IgD-negative memory B cell (primary cell): ENCODE results near the gene SRRM4. TPM values are rescaled to one million over a fixed set of nuclear protein-coding genes. Genes with fewer than 3 reads are reported as not detected.

Experiments used
- H3K27ac Mint-ChIP-seq, 3 donors: one replicate each; pipeline ENCODE4 v1.8.0; 2020 to 2022; ENCODE audit warnings: mild to moderate bottlenecking in 3 of 3, mixed read lengths in 3 of 3, moderate library complexity in 1 of 3
- H3K27me3 Mint-ChIP-seq: one replicate; pipeline ENCODE4 v1.8.0; 2021; ENCODE audit warnings: mixed read lengths
- H3K36me3 Mint-ChIP-seq: one replicate; pipeline ENCODE4 v1.8.0; 2020; ENCODE audit warnings: mild to moderate bottlenecking, mixed read lengths
- H3K4me1 Mint-ChIP-seq, 3 donors: one replicate each; pipeline ENCODE4 v1.8.0; 2020 to 2022; ENCODE audit warnings: mixed read lengths in 3 of 3, mild to moderate bottlenecking in 1 of 3
- H3K4me3 Mint-ChIP-seq, 4 donors: one replicate each; pipeline ENCODE4 v1.8.0; 2020 to 2022; ENCODE audit warnings: mild to moderate bottlenecking in 4 of 4, mixed read lengths in 4 of 4, moderate library complexity in 3 of 4
- H3K9me3 Mint-ChIP-seq, 3 donors: one replicate each; pipeline ENCODE4 v1.8.0; 2020 to 2021; ENCODE audit warnings: mixed read lengths in 3 of 3, mild to moderate bottlenecking in 1 of 3
- polyA plus RNA-seq: library from polyadenylated mRNA; unstranded; fragments of 300-500 nt; fragmentation: Illumina TruSeq; gene quantifications from one replicate; pipeline ENCODE4 v1.2.3, GENCODE V29; 2021

SRRM4 gene, protein sequence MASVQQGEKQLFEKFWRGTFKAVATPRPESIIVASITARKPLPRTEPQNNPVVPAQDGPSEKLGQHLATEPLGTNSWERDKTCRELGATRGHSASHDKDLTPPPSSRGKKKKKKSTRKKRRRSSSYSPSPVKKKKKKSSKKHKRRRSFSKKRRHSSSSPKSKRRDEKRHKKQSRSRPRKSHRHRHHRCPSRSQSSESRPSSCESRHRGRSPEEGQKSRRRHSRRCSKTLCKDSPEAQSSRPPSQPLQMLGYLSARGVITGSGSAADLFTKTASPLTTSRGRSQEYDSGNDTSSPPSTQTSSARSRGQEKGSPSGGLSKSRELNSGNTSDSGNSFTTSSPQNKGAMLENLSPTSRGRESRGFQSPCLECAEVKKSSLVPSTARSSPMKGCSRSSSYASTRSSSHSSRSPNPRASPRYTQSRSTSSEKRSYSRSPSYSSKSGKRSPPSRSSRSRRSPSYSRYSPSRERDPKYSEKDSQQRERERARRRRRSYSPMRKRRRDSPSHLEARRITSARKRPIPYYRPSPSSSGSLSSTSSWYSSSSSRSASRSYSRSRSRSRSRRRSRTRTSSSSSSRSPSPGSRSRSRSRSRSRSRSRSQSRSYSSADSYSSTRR
- polyA plus RNA-seq: not detected

DNA sequence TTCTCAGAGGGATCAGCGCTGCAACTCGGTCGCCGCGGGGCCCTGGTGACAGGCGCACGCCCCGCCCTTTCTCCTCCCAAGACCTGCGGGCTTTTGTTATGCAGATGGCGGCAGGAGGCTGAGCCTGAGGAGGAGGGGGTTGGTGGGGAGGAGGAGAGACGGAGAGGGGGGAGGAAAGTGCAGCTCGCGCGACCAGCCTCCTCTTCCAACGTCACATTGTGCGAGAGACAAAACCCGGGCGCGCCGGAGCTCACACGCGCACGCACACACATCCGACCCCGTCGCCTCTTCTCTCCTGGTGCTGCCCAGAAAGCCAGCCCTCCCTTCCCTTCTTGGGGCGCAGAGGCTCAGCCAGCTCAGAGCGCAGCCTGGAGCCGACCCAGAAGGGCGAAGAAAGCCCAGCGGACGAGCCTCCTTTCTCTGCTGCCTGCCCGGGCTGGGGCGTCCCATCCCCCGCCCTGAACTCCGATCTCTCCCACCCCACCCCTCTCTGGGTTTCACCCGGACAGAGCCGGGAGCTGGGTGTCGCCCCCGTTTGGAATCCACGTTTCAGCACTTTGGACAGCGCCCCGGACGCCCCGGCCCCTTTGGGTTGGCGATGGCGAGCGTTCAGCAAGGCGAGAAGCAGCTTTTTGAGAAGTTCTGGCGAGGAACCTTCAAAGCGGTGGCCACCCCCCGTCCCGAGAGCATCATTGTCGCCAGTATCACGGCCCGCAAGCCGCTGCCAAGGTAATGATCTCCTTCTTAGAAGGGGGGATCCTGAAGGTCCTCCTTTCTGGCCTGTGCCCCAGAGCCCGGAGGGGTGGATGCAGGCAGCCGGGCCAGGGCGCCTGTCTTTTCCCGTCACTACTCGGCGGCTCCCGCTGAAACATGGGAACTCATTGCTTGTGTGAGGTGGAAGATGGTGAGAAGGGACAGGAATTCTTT lies at the start of gene SRRM4:
Gene SRRM4, plus strand, starts transcription at position 257 of the 927 bp plus-strand sequence. Its CDS starts 342 bp downstream, at position 599.
- no peak within 1 kb of the TSS for H3K27ac Mint-ChIP-seq
- peaks cover 3 to 8% (median 5%) of the 10 kb centered on the region in 3 donors for H3K9me3 Mint-ChIP-seq
- peaks cover 24% of the 10 kb centered on the region for H3K27me3 Mint-ChIP-seq
- no peak within 1 kb of the TSS for H3K4me3 Mint-ChIP-seq
- H3K4me1 Mint-ChIP-seq: no peaks in the 10 kb centered on the region
- no peaks in the 10 kb centered on the region for H3K36me3 Mint-ChIP-seq

- Mint-ChIP-seq H3K27me3 (no peaks in the 10 kb centered on the region), H3K4me3 (no peak overlapping the region)
Measured at GRCh38 chr12:118946256-118946655, 35.1 kb upstream of the SRRM4 start.

GRCh38 chr12:118958520-118958919 lies 22.8 kb upstream of the SRRM4 start:
- peaks cover 6% of the 10 kb centered on the region for H3K27me3 Mint-ChIP-seq
- H3K4me1 Mint-ChIP-seq: no peaks in the 10 kb centered on the region
- no peaks in the 10 kb centered on the region for H3K36me3 Mint-ChIP-seq
- H3K4me3 Mint-ChIP-seq: no peak overlapping the region
- no peak overlapping the region for H3K27ac Mint-ChIP-seq
- H3K9me3 Mint-ChIP-seq: peaks cover 0 to 15% (median 2%) of the 10 kb centered on the region in 3 donors

More at GRCh38 chr12:118946256-118946655, 35.1 kb upstream of the SRRM4 start:
- Mint-ChIP-seq H3K27ac (no peak overlapping the region), H3K4me1 (no peaks in the 10 kb centered on the region), H3K36me3 (no peaks in the 10 kb centered on the region), H3K9me3 (peaks cover 0 to 7% (median 6%) of the 10 kb centered on the region in 3 donors)

- H3K9me3 Mint-ChIP-seq: peaks cover 0 to 17% (median 5%) of the 10 kb centered on the region in 3 donors
- H3K36me3 Mint-ChIP-seq: peaks cover 2% of the 10 kb centered on the region
- peaks cover 6% of the 10 kb centered on the region for H3K27me3 Mint-ChIP-seq
- no peak overlapping the region for H3K4me3 Mint-ChIP-seq
- H3K4me1 Mint-ChIP-seq: no peaks in the 10 kb centered on the region
- H3K27ac Mint-ChIP-seq: no peak overlapping the region
Measured at GRCh38 chr12:118959348-118959747, 22.0 kb upstream of the SRRM4 start.

- H3K4me3 Mint-ChIP-seq: no peak overlapping the region
- H3K27ac Mint-ChIP-seq: no peak overlapping the region
- H3K36me3 Mint-ChIP-seq: peaks cover 2% of the 10 kb centered on the region
- no peaks in the 10 kb centered on the region for H3K4me1 Mint-ChIP-seq
- peaks cover 6% of the 10 kb centered on the region for H3K27me3 Mint-ChIP-seq
- H3K9me3 Mint-ChIP-seq: peaks cover 0 to 20% (median 6%) of the 10 kb centered on the region in 3 donors
Measured at GRCh38 chr12:118959985-118960560, 21.3 kb upstream of the SRRM4 start.

- Mint-ChIP-seq H3K27me3 (peaks cover 7% of the 10 kb centered on the region), H3K9me3 (peaks cover 0 to 16% (median 8%) of the 10 kb centered on the region in 3 donors), H3K27ac (no peak overlapping the region), H3K4me1 (no peaks in the 10 kb centered on the region), H3K4me3 (no peak overlapping the region), H3K36me3 (peaks cover 2% of the 10 kb centered on the region)
Measured at GRCh38 chr12:118960865-118961264, 20.5 kb upstream of the SRRM4 start.

DNA sequence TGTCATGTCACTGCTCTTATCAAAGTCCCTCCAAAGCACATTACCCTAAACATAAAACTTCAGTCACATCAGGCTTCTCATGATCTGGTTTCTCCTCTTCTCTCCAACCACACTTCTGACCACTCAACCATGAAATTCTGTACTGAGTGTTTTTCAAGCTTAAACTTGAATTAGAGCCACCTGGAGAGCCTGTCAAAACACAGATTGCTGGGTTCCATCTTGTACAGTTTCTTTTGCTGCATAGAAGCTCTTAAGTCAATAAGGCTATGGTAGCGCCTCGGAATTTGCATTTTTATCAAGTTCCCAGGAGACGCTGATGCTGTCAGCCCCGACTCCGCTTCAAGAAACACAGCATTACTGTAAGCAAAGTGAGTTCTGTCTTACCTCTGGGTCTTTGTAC lies 16.4 kb upstream of the SRRM4 start:
- H3K27ac Mint-ChIP-seq: no peak overlapping the region
- H3K9me3 Mint-ChIP-seq: peaks cover 3 to 13% (median 12%) of the 10 kb centered on the region in 3 donors
- no peaks in the 10 kb centered on the region for H3K4me1 Mint-ChIP-seq
- H3K36me3 Mint-ChIP-seq: peaks cover 2% of the 10 kb centered on the region
- peaks cover 3% of the 10 kb centered on the region for H3K27me3 Mint-ChIP-seq
- no peak overlapping the region for H3K4me3 Mint-ChIP-seq

DNA sequence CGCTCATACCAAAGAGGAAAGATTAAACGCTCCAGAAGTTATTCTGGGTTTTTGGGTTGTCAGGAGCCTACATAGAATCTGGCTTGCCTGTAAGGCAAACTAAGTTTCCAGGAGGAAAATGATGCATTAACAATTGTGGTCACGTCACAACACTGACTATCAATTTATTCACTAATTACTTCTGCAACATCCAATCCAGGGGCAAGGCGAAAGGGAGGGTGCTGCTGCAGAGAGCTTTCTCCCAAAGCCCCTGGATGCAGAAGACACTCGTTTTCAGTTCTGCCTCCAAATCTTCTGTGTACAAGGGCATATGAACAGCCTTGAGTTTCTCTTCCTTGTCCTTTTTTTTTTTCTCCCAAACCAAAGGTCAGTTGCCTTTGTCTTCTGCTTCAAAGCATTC lies 10.5 kb upstream of the SRRM4 start:
- H3K9me3 Mint-ChIP-seq: peaks cover 0 to 6% (median 4%) of the 10 kb centered on the region in 3 donors
- H3K27me3 Mint-ChIP-seq: peaks cover 2% of the 10 kb centered on the region
- no peaks in the 10 kb centered on the region for H3K4me1 Mint-ChIP-seq
- no peak overlapping the region for H3K4me3 Mint-ChIP-seq
- H3K27ac Mint-ChIP-seq: no peak overlapping the region
- no peaks in the 10 kb centered on the region for H3K36me3 Mint-ChIP-seq

GRCh38 chr12:118972982-118973381 lies 8.4 kb upstream of the SRRM4 start:
- peaks cover 0 to 6% (median under 1%) of the 10 kb centered on the region in 3 donors for H3K9me3 Mint-ChIP-seq
- H3K36me3 Mint-ChIP-seq: no peaks in the 10 kb centered on the region
- H3K27ac Mint-ChIP-seq: no peak overlapping the region
- H3K27me3 Mint-ChIP-seq: peaks cover 2% of the 10 kb centered on the region
- no peak overlapping the region for H3K4me3 Mint-ChIP-seq
- no peaks in the 10 kb centered on the region for H3K4me1 Mint-ChIP-seq

GRCh38 chr12:118979763-118980406 lies 1.5 kb upstream of the SRRM4 start:
- peaks cover 26% of the 10 kb centered on the region for H3K27me3 Mint-ChIP-seq
- no peaks in the 10 kb centered on the region for H3K36me3 Mint-ChIP-seq
- no peak overlapping the region for H3K4me3 Mint-ChIP-seq
- no peak overlapping the region for H3K27ac Mint-ChIP-seq
- H3K4me1 Mint-ChIP-seq: no peaks in the 10 kb centered on the region
- H3K9me3 Mint-ChIP-seq: peaks cover 5 to 8% (median 5%) of the 10 kb centered on the region in 3 donors

- peaks cover 24% of the 10 kb centered on the region for H3K27me3 Mint-ChIP-seq
- H3K4me1 Mint-ChIP-seq: no peaks in the 10 kb centered on the region
- no peaks in the 10 kb centered on the region for H3K36me3 Mint-ChIP-seq
- no peak overlapping the region for H3K4me3 Mint-ChIP-seq
- H3K27ac Mint-ChIP-seq: no peak overlapping the region
- peaks cover 5 to 8% (median 5%) of the 10 kb centered on the region in 3 donors for H3K9me3 Mint-ChIP-seq
Measured at GRCh38 chr12:118980407-118981014, 830 bp upstream of the SRRM4 start.

DNA sequence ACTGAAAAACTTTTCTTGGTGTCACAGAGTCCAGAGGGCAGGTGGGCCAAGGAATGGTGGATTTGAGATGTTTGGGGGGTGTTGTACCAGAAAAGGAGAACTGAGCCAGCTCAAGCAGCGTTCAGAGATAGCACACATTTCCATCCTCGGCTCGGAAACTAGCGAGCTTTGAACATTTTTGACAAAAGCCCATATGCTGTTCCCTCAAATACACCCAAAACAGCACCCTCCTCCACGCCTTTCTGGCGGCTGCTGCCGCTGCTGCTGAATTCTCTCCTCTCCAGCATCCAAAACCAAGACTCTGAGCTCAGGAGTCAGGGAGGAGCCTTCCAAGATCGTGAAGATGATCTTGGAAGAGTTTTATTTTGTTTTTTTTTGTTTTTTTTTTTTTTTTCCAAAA lies 961 bp downstream of the SRRM4 start:
- peaks cover 3 to 8% (median 5%) of the 10 kb centered on the region in 3 donors for H3K9me3 Mint-ChIP-seq
- H3K4me3 Mint-ChIP-seq: no peak overlapping the region
- H3K4me1 Mint-ChIP-seq: no peaks in the 10 kb centered on the region
- no peaks in the 10 kb centered on the region for H3K36me3 Mint-ChIP-seq
- peaks cover 24% of the 10 kb centered on the region for H3K27me3 Mint-ChIP-seq
- no peak overlapping the region for H3K27ac Mint-ChIP-seq

GRCh38 chr12:118982984-118983761 lies 1.8 kb downstream of the SRRM4 start:
- Mint-ChIP-seq H3K9me3 (peaks cover 2 to 8% (median 5%) of the 10 kb centered on the region in 3 donors), H3K4me1 (no peaks in the 10 kb centered on the region), H3K27me3 (peaks cover 24% of the 10 kb centered on the region), H3K4me3 (no peak overlapping the region), H3K27ac (no peak overlapping the region), H3K36me3 (no peaks in the 10 kb centered on the region)
